ENCODE data around the gene JAKMIP1. TPM values are rescaled to one million over a fixed set of nuclear protein-coding genes. Genes with fewer than 3 reads are reported as not detected.

The JAKMIP1 gene
- total RNA-seq, 1 experiment from 2014 or later: not detected

- Histone ChIP-seq H3K4me1 (replicated peaks; ENCODE audit: insufficient read depth) (no peaks in the 10 kb centered on the region), H3K27me3 (ENCODE audit: insufficient read depth, low read depth) (peaks cover 69% of the 10 kb centered on the region), H3K4me2 (no peak overlapping the region), H4K20me1 (ENCODE audit: insufficient read depth) (no peaks in the 10 kb centered on the region), H3K36me3 (ENCODE audit: low read depth) (no peaks in the 10 kb centered on the region), H3K4me3 (no peak overlapping the region), H3K9me3 (ENCODE audit: insufficient read depth, low read depth) (no peaks in the 10 kb centered on the region), H3F3A (ENCODE audit: insufficient read depth, low read depth) (no peaks in the 10 kb centered on the region), H3K79me2 (ENCODE audit: low read depth) (no peaks in the 10 kb centered on the region), H2AFZ (no peak overlapping the region), H3K9me2 (ENCODE audit: insufficient read depth) (no peaks in the 10 kb centered on the region), H3K27ac (no peak overlapping the region)
- no TSS peak for BruUV-seq (replicated peaks)
- CTCF ChIA-PET: no interaction called here
- TF ChIP-seq, protein P1, sequence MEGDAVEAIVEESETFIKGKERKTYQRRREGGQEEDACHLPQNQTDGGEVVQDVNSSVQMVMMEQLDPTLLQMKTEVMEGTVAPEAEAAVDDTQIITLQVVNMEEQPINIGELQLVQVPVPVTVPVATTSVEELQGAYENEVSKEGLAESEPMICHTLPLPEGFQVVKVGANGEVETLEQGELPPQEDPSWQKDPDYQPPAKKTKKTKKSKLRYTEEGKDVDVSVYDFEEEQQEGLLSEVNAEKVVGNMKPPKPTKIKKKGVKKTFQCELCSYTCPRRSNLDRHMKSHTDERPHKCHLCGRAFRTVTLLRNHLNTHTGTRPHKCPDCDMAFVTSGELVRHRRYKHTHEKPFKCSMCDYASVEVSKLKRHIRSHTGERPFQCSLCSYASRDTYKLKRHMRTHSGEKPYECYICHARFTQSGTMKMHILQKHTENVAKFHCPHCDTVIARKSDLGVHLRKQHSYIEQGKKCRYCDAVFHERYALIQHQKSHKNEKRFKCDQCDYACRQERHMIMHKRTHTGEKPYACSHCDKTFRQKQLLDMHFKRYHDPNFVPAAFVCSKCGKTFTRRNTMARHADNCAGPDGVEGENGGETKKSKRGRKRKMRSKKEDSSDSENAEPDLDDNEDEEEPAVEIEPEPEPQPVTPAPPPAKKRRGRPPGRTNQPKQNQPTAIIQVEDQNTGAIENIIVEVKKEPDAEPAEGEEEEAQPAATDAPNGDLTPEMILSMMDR (conservative IDR thresholded peaks at IDR 0.05): no peak
- TF ChIP-seq EZH2 (IDR thresholded peaks at IDR 0.05; ENCODE audit: low read depth): no peak
- no peak for DNase-seq
- POLR2A ChIA-PET (ENCODE audit: unreplicated experiment): no interaction called here
- intact Hi-C loops (cut with micrococcal nuclease; ENCODE audit: unreplicated experiment): no loop called here
Observed at GRCh38 chr4:6143603-6144181, 56.7 kb downstream of the JAKMIP1 start.

DNA sequence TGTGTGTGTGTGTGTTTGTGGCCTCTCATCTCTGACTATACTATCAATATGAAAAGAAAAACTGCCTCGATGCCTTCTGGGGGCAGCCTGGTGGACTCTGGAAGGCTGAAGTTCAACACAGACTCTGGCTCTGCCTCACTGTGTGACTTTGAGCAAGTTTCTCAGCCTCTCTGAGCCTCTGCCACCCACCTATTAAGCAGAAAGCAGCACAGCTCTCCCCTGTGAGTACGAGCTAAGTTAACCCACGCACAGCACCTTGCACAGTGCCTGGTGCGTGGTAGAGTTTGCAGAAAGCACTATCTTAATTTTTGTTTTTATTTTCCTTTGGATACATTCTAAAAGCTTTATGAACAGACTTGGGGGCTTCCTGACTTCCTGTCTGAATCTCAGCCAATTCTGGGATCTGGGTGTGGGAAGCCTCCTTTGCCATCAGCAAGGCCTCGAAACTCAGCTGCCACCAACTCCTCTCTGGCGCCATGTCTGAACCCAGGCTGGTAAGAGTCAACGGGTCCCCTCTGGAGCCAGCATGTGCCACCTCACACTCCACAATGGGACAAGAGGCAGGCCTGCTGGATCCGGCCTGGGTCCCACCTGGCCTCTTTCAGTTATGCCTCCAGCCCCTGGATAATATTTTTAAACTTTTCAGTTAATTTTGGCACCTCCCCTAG lies 57.3 kb downstream of the JAKMIP1 start:
- no TSS peak for BruUV-seq (replicated peaks)
- H3K9me3 ChIP-seq (ENCODE audit: insufficient read depth, low read depth): no peaks in the 10 kb centered on the region

DNA sequence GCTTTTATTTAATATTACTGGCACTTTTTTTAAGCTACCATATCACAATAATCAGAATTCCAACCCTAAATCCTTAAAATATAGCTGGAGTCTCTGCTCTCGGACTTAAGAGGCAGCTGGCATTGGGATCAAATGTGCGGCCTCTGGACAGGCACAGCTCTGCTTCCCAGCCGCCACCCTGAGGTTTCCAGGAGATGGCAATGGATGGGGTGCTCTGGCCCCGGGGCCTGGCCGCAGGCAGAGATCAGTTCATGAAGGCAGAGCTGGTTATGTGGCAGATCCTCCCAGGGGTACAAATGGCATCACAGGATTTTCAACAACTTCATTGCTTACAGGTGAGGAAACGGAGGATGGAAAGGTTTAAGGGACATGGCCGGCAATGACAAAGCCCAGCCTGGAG lies 57.8 kb downstream of the JAKMIP1 start:
- POLR2A ChIA-PET (ENCODE audit: unreplicated experiment): no interaction called here

More for the DNA sequence above, 57.3 kb downstream of the JAKMIP1 start:
- Histone ChIP-seq H3K9me2 (ENCODE audit: insufficient read depth) (no peaks in the 10 kb centered on the region), H2AFZ (no peak overlapping the region), H4K20me1 (ENCODE audit: insufficient read depth) (no peaks in the 10 kb centered on the region), H3K27ac (no peak overlapping the region), H3K4me3 (no peak overlapping the region), H3K79me2 (ENCODE audit: low read depth) (no peaks in the 10 kb centered on the region), H3F3A (ENCODE audit: insufficient read depth, low read depth) (no peaks in the 10 kb centered on the region), H3K4me1 (replicated peaks; ENCODE audit: insufficient read depth) (no peaks in the 10 kb centered on the region), H3K27me3 (ENCODE audit: insufficient read depth, low read depth) (peaks cover 67% of the 10 kb centered on the region), H3K36me3 (ENCODE audit: low read depth) (no peaks in the 10 kb centered on the region), H3K4me2 (no peak overlapping the region)
- no peak for DNase-seq
- ChIA-PET POLR2A (ENCODE audit: unreplicated experiment) (no interaction called here), CTCF (no interaction called here)
- intact Hi-C loops (cut with micrococcal nuclease; ENCODE audit: unreplicated experiment): no loop called here
- TF ChIP-seq, protein P1 (conservative IDR thresholded peaks at IDR 0.05): no peak
- no peak for TF ChIP-seq EZH2 (IDR thresholded peaks at IDR 0.05; ENCODE audit: low read depth)

More for the DNA sequence above, 57.8 kb downstream of the JAKMIP1 start:
- Histone ChIP-seq H3K4me1 (replicated peaks; ENCODE audit: insufficient read depth) (no peaks in the 10 kb centered on the region), H3K4me2 (no peak overlapping the region), H3K27me3 (ENCODE audit: insufficient read depth, low read depth) (peaks cover 63% of the 10 kb centered on the region), H3K79me2 (ENCODE audit: low read depth) (no peaks in the 10 kb centered on the region), H3F3A (ENCODE audit: insufficient read depth, low read depth) (no peaks in the 10 kb centered on the region), H3K9me2 (ENCODE audit: insufficient read depth) (no peaks in the 10 kb centered on the region), H4K20me1 (ENCODE audit: insufficient read depth) (no peaks in the 10 kb centered on the region), H3K4me3 (no peak overlapping the region), H3K27ac (no peak overlapping the region), H2AFZ (no peak overlapping the region), H3K36me3 (ENCODE audit: low read depth) (no peaks in the 10 kb centered on the region), H3K9me3 (ENCODE audit: insufficient read depth, low read depth) (no peaks in the 10 kb centered on the region)
- CTCF ChIA-PET: no interaction called here
- no peak for DNase-seq
- intact Hi-C loops (cut with micrococcal nuclease; ENCODE audit: unreplicated experiment): no loop called here
- TF ChIP-seq, protein P1 (conservative IDR thresholded peaks at IDR 0.05): no peak
- TF ChIP-seq EZH2 (IDR thresholded peaks at IDR 0.05; ENCODE audit: low read depth): no peak
- no TSS peak for BruUV-seq (replicated peaks)

All from PC-9 (cell line).